Natural killer cell (primary cell): ENCODE data around the gene CALCA. TPM values are rescaled to one million over a fixed set of nuclear protein-coding genes. Genes with fewer than 3 reads are reported as not detected.

Experiments
- ATAC-seq, 3 donors: fragments of 150-1000 bp in 2 of 3; fragments of 200-7000 bp in 1 of 3; cut with Tn5 transposase; 1 replicate in 1 of 3; 2 replicates in 2 of 3; pipeline ENCODE4 v1.10.0; 2021; ENCODE audit warnings: mild to moderate bottlenecking in 2 of 3, moderate library complexity in 2 of 3
- DNase-seq, 2 donors: peaks; one replicate each; pipeline versions ENCODE4 v3.0.0 to v3.0.0-alpha.2; 2013 to 2021; ENCODE audit warnings: mixed read lengths in 1 of 2
- H3K27ac ChIP-seq: one replicate; pipeline ENCODE4 v1.5.1; 2013; ENCODE audit warnings: mild to moderate bottlenecking, low read length
- H3K27me3 ChIP-seq: one replicate; pipeline ENCODE4 v1.6.1; 2013; ENCODE audit warnings: low read length; ENCODE audit not compliant: control insufficient read depth, insufficient read depth
- H3K36me3 ChIP-seq: one replicate; pipeline ENCODE4 v1.6.1; 2013; ENCODE audit warnings: low read length; ENCODE audit not compliant: control insufficient read depth, insufficient read depth
- H3K4me1 ChIP-seq: one replicate; pipeline ENCODE4 v1.6.1; 2013; ENCODE audit warnings: low read length; ENCODE audit not compliant: control insufficient read depth, insufficient read depth
- H3K4me3 ChIP-seq: one replicate; pipeline ENCODE4 v1.5.1; 2013; ENCODE audit warnings: low read length
- H3K9me3 ChIP-seq: one replicate; pipeline ENCODE4 v1.6.1; 2013; ENCODE audit warnings: low read length; ENCODE audit not compliant: control insufficient read depth, insufficient read depth
- H3K27ac Mint-ChIP-seq, 2 donors: one replicate each; pipeline ENCODE4 v1.8.0; 2022; ENCODE audit warnings: mild to moderate bottlenecking in 2 of 2, mixed read lengths in 2 of 2, moderate library complexity in 1 of 2
- H3K27me3 Mint-ChIP-seq, 2 donors: one replicate each; pipeline ENCODE4 v1.8.0; 2022; ENCODE audit warnings: low read depth in 2 of 2, mixed read lengths in 2 of 2
- H3K36me3 Mint-ChIP-seq: one replicate; pipeline ENCODE4 v1.8.0; 2022; ENCODE audit warnings: mixed read lengths
- H3K4me1 Mint-ChIP-seq, 2 donors: one replicate each; pipeline ENCODE4 v1.8.0; 2022; ENCODE audit warnings: mixed read lengths in 2 of 2
- H3K4me3 Mint-ChIP-seq: one replicate; pipeline ENCODE4 v1.8.0; 2022; ENCODE audit warnings: mild to moderate bottlenecking, moderate library complexity, mixed read lengths
- H3K9me3 Mint-ChIP-seq, 2 donors: one replicate each; pipeline ENCODE4 v1.8.0; 2022; ENCODE audit warnings: mixed read lengths in 2 of 2
- CTCF ChIP-seq: fragments of 200-600 bp; IDR thresholded peaks from one replicate; pipeline ENCODE4 v1.8.0; 2022; ENCODE audit warnings: antibody characterized with exemption
- WGBS: methylation state at CpG from one replicate; pipeline ENCODE4 v1.1.7; 2013; ENCODE audit warnings: missing lambda C conversion rate; ENCODE audit not compliant: insufficient coverage; 5-methylcytosine and 5-hydroxymethylcytosine counted together
- intact Hi-C: fragments of 100-400 bp; cut with micrococcal nuclease; formaldehyde crosslinking; loops from one replicate; pipeline ENCODE4 v1.14.2; 2022
- total RNA-seq, 4 donors: library from RNA; stranded (reverse); fragments of 120-200 nt in 1 of 4; gene quantifications; one replicate each; pipeline versions ENCODE4 v1.2.3 to v1.2.4, GENCODE V29; 2013 to 2022

Gene CALCA
- total RNA-seq, 3 donors from 2014 or later (not counting 1 experiment from before 2014, with no cell fraction given), result not detected

- Mint-ChIP-seq H3K4me1 (no peaks in the 10 kb centered on the region), H3K27me3 (peaks cover 0 to 6% of the 10 kb centered on the region in 2 donors), H3K27ac (no peak overlapping the region), H3K9me3 (no peaks in the 10 kb centered on the region), H3K36me3 (no peaks in the 10 kb centered on the region), H3K4me3 (no peak overlapping the region)
- H3K4me1 ChIP-seq, result no peaks in the 10 kb centered on the region
- TF ChIP-seq CTCF, result no peak
- ATAC-seq, result no peak
- intact Hi-C loops, result no loop called here
- DNase-seq, result no peak
- H3K4me3 ChIP-seq, result no peak overlapping the region
- H3K27ac ChIP-seq, result no peak overlapping the region
- H3K9me3 ChIP-seq, result no peaks in the 10 kb centered on the region
- H3K36me3 ChIP-seq, result no peaks in the 10 kb centered on the region
- no peaks in the 10 kb centered on the region for H3K27me3 ChIP-seq
These were observed 18.2 kb downstream of the CALCA start for GRCh38 chr11:14953904-14954303.

GRCh38 chr11:14949437-14950147 is 22.6 kb downstream of the CALCA start:
- Histone ChIP-seq H3K27me3 (no peaks in the 10 kb centered on the region), H3K27ac (no peak overlapping the region), H3K4me3 (no peak overlapping the region), H3K36me3 (no peaks in the 10 kb centered on the region), H3K9me3 (no peaks in the 10 kb centered on the region), H3K4me1 (no peaks in the 10 kb centered on the region)
- H3K4me3 Mint-ChIP-seq, result no peak overlapping the region
- no peaks in the 10 kb centered on the region for H3K36me3 Mint-ChIP-seq
- no peak for TF ChIP-seq CTCF
- no peaks in the 10 kb centered on the region for H3K27me3 Mint-ChIP-seq
- DNase-seq, result no peak
- H3K27ac Mint-ChIP-seq, result no peak overlapping the region
- 81% methylated on average over 4 of the region's 4 CpGs for WGBS
- no peak for ATAC-seq
- intact Hi-C loops, result no loop called here
- no peaks in the 10 kb centered on the region for H3K9me3 Mint-ChIP-seq
- H3K4me1 Mint-ChIP-seq, result no peaks in the 10 kb centered on the region

GRCh38 chr11:14942745-14943144 is 29.4 kb downstream of the CALCA start:
- Mint-ChIP-seq H3K27ac (no peak overlapping the region), H3K4me1 (no peaks in the 10 kb centered on the region), H3K9me3 (no peaks in the 10 kb centered on the region), H3K36me3 (no peaks in the 10 kb centered on the region), H3K27me3 (peaks cover 0 to 7% of the 10 kb centered on the region in 2 donors), H3K4me3 (no peak overlapping the region)
- TF ChIP-seq CTCF, result no peak
- WGBS, result 84% methylated on average over 3 of the region's 3 CpGs
- Histone ChIP-seq H3K27me3 (no peaks in the 10 kb centered on the region), H3K27ac (no peak overlapping the region), H3K9me3 (no peaks in the 10 kb centered on the region), H3K4me3 (no peak overlapping the region), H3K36me3 (no peaks in the 10 kb centered on the region), H3K4me1 (no peaks in the 10 kb centered on the region)
- intact Hi-C loops, result no loop called here
- no peak for DNase-seq
- ATAC-seq, result no peak

- Mint-ChIP-seq H3K27ac (no peak overlapping the region), H3K9me3 (no peaks in the 10 kb centered on the region), H3K4me1 (no peaks in the 10 kb centered on the region), H3K4me3 (no peak overlapping the region), H3K27me3 (peaks cover 0 to 7% of the 10 kb centered on the region in 2 donors), H3K36me3 (no peaks in the 10 kb centered on the region)
- Histone ChIP-seq H3K4me1 (no peaks in the 10 kb centered on the region), H3K4me3 (no peak overlapping the region), H3K27ac (no peak overlapping the region), H3K36me3 (no peaks in the 10 kb centered on the region), H3K27me3 (no peaks in the 10 kb centered on the region), H3K9me3 (no peaks in the 10 kb centered on the region)
- no peak for TF ChIP-seq CTCF
- no peak for ATAC-seq
- 71% methylated on average over 1 of the region's 1 CpG for WGBS
- no peak for DNase-seq
- intact Hi-C loops, result no loop called here
These were observed 33.2 kb downstream of the CALCA start for GRCh38 chr11:14938936-14939335.
